NCI-H446 (cell line): ENCODE measurements around the gene AATK.

Source experiments
- DNase-seq, 2 experiments: peaks; one replicate each; lab custom pipeline; 2025; lab: John Stamatoyannopoulos, UW

Gene AATK

DNA sequence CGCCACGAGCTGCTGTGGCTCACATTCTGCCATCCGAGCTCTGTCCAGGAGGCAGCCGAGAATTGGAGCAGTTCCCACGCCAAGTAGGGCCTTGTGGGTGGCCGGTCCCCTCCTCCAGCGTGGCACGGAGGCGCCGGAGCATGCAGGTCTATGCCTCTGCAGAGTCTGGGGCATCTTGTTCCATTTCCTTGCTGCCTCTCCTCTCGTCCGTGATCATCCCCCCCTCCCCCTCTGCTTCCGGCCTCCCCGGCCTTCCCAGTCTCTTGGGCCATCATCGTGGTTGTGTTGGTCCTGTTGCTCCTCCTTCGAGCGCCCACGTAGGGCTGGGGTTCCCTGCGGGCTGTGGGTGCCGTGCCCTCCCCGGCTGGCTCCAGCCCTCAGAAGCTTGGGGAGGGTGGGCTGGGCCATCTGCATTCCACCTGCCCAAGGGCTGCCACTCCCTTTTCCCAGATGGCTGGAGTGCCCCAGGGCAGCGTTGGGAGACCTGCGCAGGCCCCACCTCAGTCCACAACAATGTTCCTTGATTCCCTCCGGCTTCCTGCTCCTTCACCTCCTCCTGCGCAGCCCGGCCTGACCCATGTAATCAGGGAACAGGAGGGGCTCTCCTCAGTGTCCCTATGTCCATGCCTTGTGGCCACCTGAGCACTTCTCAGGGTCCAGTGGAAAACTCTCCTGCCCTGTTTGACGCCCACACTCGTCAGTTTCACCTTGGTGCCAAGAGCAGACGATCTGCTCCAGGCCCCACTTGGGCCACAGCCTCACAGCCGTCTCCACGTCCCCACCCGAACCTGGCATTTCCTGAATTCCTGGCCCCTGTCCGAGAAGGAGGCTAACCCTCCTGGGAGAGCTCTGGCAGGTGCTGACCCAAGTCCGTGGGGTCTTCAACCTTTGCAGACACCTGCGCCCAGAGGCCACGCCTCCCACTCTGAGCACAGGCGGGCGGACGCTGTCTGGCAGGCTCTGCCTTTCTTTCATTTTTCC lies 94.0 kb downstream of the AATK start:
- DNase-seq, result no peak

DNA sequence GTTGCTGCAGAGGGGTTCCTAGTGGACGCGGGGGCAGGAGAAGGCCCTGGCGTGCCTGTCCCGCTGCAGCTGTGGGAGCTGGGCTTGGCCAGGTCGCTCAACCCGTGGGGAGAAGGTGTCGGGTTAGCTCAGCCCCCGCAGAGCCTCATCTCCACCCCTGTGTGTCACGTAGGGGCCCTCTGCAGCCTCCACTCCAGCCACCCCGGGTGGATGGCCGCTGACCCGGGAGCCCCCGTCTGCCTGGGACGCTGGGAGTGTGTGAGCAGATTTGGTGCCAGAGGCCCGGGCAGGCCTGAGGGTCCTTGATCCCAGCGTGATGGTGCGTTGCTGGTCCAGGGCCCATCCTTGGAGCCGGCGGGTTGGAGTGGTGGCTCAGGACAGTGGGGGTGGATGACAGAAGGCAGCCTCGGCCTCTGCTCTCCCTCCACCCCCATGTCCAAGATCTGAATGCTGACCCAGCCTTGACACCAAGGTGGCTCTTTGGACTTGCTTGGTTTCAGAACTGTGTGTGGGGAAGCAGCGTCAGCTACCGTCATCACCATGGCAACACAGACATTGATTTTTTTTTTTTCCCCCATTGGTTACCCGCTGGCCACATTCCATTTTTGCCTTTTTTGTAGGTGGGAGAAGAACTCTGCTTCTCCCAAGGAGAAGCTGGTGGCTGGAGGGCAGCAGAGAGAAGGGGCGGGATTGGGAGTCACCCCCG lies 95.3 kb downstream of the AATK start:
- DNase-seq, result no peak

DNA sequence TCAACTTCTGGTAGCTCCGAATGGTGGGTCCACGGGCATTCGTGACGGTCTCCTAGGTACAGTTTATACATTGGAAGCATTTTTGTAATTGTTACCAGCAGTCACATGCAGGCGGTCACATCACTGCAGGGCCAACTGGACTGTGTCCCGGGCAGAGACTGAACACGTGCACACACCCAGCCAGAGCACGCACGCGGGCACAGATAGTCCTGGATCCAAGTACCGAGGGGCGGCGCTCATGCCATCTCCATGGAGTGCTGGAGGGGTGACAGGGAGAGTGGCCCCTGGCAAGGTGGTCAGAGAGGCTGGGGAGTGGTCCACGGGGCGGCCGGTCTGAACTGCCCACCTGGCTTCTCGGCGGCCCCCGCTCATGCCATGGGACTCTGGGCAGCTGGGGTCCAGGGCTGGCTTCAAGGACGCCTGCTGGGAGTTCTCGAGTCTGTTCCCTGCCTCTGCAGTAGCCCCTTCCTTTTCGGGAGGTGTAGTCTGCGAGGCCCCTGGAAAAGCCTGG lies 96.8 kb downstream of the AATK start:
- DNase-seq, result no peak

DNA sequence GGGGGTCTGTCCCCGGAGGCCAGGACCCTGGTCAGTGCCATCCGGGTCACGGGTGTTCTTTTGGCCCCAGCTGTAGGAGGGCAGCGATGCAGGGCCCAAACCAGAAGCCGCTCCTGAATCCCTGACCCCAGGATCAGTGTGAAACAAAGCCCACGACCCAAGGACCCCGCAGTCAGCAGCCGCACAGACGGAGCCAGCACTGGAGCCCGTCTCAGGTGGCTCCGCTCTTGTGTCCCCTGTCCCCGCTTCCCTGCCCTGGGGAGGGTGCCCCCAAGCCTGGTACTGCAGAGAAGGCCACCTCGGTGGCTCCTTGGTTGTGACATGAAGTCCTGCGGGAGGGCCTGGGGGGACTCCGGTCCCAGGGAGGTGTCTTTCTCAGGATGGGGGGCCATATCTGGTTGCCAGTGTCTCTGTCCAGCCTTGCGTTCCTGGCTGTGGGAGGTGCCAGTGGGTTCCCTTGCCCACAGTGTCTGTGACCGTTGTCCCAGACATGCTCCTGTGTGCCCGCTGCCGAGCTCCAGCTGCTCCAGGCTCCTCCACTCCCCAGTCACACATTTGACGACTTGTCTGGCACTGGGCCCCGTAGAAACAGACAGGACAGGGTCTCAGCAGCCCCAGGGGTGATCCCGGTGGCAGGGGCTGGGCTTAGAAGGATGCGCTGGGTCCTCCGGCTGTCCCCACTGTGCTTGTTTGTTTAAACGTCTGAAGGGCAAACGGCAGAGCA lies 97.4 kb downstream of the AATK start:
- DNase-seq, result no peak

DNA sequence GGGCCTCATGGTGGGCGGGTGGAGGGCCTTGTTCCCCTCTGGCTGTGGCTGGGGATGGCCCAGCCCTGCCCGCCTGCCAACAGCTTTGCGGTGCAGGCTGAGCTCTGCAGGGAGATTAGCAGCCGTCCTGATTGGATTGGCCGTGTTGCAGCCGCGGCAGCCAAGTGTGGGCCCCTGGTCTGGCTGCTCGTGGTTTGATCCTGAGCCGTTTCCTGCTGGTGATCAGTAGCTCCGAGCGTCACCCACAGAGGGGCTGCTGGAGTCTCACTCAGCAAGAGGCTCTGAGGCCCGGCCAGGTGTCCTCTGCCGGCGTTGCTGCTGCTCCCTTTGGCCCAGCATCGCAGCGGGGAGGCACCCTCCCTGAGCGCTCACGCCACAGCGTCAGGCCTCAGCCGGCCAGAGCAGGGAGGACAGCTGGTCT lies 98.6 kb downstream of the AATK start:
- no peak for DNase-seq
